ENCODE measurements around the gene HES5. TPM values are rescaled to one million over a fixed set of nuclear protein-coding genes. Genes with fewer than 3 reads are reported as not detected.

HES5 gene
- total and polyA plus RNA-seq, 2 of the 13 experiments (the other 11 are each of a cell fraction or from before 2014, with no cell fraction given), result not detected

DNA sequence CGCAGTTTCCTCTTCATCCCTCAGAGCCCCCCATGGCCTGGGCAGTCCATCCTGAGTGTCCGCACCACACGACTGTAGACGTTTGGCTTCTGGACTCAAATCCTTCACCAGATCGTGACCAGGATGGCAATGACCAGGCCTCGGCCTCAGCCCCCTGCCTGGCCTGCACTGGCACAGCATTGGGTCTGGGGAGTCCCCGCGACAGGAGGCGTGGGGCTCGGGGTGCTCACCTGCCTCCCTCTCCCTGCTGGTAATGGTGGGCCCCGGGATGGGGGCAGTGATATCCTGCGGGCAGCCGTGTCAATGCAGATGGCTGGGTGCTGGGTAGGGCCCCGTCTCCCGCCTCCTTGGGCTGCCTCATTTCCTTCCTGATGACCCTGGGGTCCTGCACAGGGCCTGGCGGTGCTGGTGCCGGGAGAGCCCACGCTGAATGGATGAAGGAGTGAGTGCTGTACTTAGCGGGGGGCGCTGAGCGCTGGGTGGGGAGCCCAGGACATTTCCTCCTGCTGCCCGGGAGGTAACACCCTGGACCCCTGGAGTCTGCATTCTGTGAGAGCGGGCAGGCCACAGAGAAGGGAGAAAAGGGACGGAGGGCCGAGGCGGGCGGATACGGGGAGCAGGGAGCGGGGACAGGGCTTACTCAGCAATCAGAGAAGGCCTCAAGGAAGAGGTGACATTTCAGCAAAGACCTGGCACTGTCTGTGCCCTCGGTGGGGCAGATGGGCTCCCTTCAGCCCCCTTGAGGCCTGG lies 24.0 kb upstream of the HES5 start:
- TF ChIP-seq, protein P1, sequence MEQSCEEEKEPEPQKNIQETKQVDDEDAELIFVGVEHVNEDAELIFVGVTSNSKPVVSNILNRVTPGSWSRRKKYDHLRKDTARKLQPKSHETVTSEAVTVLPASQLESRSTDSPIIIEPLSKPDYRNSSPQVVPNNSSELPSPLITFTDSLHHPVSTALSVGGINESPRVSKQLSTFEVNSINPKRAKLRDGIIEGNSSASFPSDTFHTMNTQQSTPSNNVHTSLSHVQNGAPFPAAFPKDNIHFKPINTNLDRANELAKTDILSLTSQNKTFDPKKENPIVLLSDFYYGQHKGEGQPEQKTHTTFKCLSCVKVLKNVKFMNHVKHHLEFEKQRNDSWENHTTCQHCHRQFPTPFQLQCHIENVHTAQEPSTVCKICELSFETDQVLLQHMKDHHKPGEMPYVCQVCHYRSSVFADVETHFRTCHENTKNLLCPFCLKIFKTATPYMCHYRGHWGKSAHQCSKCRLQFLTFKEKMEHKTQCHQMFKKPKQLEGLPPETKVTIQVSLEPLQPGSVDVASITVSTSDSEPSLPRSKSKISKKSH (CRISPR knock-in tag; IDR thresholded peaks at IDR 0.05; ENCODE audit: borderline replicate concordance), result 0 out of 2 replicates have a peak, but pooled peaks have one; percentile 18
- no peak for TF ChIP-seq NONO (IDR thresholded peaks at IDR 0.05)
- no peak for TF ChIP-seq NONO (CRISPR knock-in tag; conservative IDR thresholded peaks at IDR 0.05)
- TF ChIP-seq, protein P2, sequence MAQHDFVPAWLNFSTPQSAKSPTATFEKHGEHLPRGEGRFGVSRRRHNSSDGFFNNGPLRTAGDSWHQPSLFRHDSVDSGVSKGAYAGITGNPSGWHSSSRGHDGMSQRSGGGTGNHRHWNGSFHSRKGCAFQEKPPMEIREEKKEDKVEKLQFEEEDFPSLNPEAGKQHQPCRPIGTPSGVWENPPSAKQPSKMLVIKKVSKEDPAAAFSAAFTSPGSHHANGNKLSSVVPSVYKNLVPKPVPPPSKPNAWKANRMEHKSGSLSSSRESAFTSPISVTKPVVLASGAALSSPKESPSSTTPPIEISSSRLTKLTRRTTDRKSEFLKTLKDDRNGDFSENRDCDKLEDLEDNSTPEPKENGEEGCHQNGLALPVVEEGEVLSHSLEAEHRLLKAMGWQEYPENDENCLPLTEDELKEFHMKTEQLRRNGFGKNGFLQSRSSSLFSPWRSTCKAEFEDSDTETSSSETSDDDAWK (CRISPR knock-in tag; IDR thresholded peaks at IDR 0.05), result no peak
- TF ChIP-seq KDM2A (CRISPR knock-in tag; IDR thresholded peaks at IDR 0.05; ENCODE audit: borderline replicate concordance, low read depth), result 0 out of 2 replicates have a peak, but pooled peaks have one; percentile 32
- no peak for TF ChIP-seq ZNF549 (CRISPR knock-in tag; IDR thresholded peaks at IDR 0.05)
- no peak for TF ChIP-seq ZNF121 (CRISPR knock-in tag; IDR thresholded peaks at IDR 0.05)
- no peak for TF ChIP-seq ZSCAN21 (CRISPR knock-in tag; IDR thresholded peaks at IDR 0.05; ENCODE audit: borderline replicate concordance)
- TF ChIP-seq, protein P3, sequence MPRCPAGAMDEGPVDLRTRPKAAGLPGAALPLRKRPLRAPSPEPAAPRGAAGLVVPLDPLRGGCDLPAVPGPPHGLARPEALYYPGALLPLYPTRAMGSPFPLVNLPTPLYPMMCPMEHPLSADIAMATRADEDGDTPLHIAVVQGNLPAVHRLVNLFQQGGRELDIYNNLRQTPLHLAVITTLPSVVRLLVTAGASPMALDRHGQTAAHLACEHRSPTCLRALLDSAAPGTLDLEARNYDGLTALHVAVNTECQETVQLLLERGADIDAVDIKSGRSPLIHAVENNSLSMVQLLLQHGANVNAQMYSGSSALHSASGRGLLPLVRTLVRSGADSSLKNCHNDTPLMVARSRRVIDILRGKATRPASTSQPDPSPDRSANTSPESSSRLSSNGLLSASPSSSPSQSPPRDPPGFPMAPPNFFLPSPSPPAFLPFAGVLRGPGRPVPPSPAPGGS (CRISPR knock-in tag; IDR thresholded peaks at IDR 0.05), result no peak
- no peak for TF ChIP-seq TBL1XR1 (IDR thresholded peaks at IDR 0.05; ENCODE audit: borderline replicate concordance, low read length, partially characterized antibody)
- TF ChIP-seq, protein P4, sequence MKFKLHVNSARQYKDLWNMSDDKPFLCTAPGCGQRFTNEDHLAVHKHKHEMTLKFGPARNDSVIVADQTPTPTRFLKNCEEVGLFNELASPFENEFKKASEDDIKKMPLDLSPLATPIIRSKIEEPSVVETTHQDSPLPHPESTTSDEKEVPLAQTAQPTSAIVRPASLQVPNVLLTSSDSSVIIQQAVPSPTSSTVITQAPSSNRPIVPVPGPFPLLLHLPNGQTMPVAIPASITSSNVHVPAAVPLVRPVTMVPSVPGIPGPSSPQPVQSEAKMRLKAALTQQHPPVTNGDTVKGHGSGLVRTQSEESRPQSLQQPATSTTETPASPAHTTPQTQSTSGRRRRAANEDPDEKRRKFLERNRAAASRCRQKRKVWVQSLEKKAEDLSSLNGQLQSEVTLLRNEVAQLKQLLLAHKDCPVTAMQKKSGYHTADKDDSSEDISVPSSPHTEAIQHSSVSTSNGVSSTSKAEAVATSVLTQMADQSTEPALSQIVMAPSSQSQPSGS (CRISPR knock-in tag; IDR thresholded peaks at IDR 0.05), result no peak
- no peak for TF ChIP-seq ONECUT2 (CRISPR knock-in tag; IDR thresholded peaks at IDR 0.05)
- TF ChIP-seq MTF1 (CRISPR knock-in tag; IDR thresholded peaks at IDR 0.05), result no peak
- no peak for TF ChIP-seq ZNF468 (CRISPR knock-in tag; IDR thresholded peaks at IDR 0.05)
- Histone ChIP-seq H3K27ac (ENCODE audit: extremely low read length, insufficient read depth, low read length) (no peak overlapping the region), H3K9ac (ENCODE audit: insufficient read depth, low read depth, low read length) (no peak overlapping the region), H3K27me3 (ENCODE audit: control insufficient read depth in 1 of 2, insufficient read depth in 2 of 2, low read length in 2 of 2) (no peaks in the 10 kb centered on the region; a peak in 1 of 5 replicates), H3K4me3 (replicated peaks in 1 of 3; ENCODE audit: insufficient read depth in 1 of 3, low read depth in 2 of 3, low read length in 3 of 3) (no peak overlapping the region), H3K79me2 (ENCODE audit: insufficient read depth, low read length) (no peaks in the 10 kb centered on the region), H4K20me1 (ENCODE audit: insufficient read depth, low read length) (0 out of 2 replicates have a peak, but pooled peaks cover 4% of the 10 kb centered on the region), H2AFZ (ENCODE audit: low read length) (no peak overlapping the region), H3K36me3 (replicated peaks in 1 of 2; ENCODE audit: control insufficient read depth in 1 of 2, insufficient read depth in 2 of 2, low read length in 2 of 2) (no peaks in the 10 kb centered on the region), H3K9me3 (ENCODE audit: low read length) (no peaks in the 10 kb centered on the region), H3K4me1 (ENCODE audit: insufficient read depth, low read length) (peaks cover 48% of the 10 kb centered on the region), H3K4me2 (ENCODE audit: low read depth, low read length) (no peak overlapping the region)
- BruUV-seq (replicated peaks), result no TSS peak
- CTCF ChIA-PET (ENCODE audit: low intra/inter-chr PET ratio, low total read pairs), result interaction anchor here (1.1 kb wide), 1 partner anchor 25 kb away, joined by 3 read pairs; no protein-coding TSS in a partner anchor
- in situ Hi-C loops (cut with HindIII; ENCODE audit: extremely low pct_ligation_motif_present, low pct_unique_long_range_greater_than_20kb), result no loop called here
- DNase-seq (ENCODE audit: low spot score) (no peak), FAIRE-seq (no peak), ATAC-seq (no peak)
- intact Hi-C loops (cut with micrococcal nuclease; ENCODE audit: unreplicated experiment), result no loop called here
- WGBS (ENCODE audit: low lambda C conversion rate), result 59% methylated on average over 24 of the region's 30 CpGs
- POLR2A ChIA-PET, result no interaction called here

Data from HepG2 (cell line).